NCI-H460 (cell line): ENCODE data around the gene ADAM19. TPM values are rescaled to one million over a fixed set of nuclear protein-coding genes. Genes with fewer than 3 reads are reported as not detected.

Experiments used
- DNase-seq: peaks from one replicate; pipeline ENCODE4 v3.0.0-alpha.2; 2016; ENCODE audit warnings: low read depth; ENCODE audit errors: extremely low read depth
- total RNA-seq: library from RNA; depleted of rRNA; stranded (reverse); fragments of >200 nt; shearing (Covaris generic); gene quantifications from 2 replicates; pipeline ENCODE4 v1.2.3, GENCODE V29; 2014

ADAM19 gene
- total RNA-seq, 1 experiment from 2014 or later, result 7.7 TPM

- DNase-seq, result no peak
Observed at GRCh38 chr5:157545610-157546310, 29.8 kb downstream of the ADAM19 start.

DNA sequence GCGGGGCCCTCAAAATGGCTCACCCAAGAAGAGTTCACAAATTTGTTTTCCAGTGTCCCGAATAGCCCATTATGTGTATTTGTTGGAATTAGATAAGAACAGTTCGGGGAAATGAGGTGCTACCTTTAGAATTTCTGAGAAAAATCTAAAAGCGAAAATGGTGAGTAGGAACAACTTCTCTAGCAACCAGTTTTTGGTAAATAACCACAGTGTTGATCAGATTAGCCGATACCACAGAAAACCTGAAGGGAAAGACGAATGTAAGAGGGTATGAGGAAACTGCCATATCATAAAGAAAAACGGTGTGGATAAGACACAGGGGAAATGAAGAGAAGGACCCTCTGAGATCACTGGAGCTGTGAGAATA lies 31.0 kb downstream of the ADAM19 start:
- DNase-seq, result no peak

- no peak for DNase-seq
Observed at GRCh38 chr5:157543825-157544622, 31.6 kb downstream of the ADAM19 start.

- no peak for DNase-seq
Observed at GRCh38 chr5:157542282-157543000, 33.1 kb downstream of the ADAM19 start.

- DNase-seq, result no peak
Observed at GRCh38 chr5:157541447-157542118, 34.0 kb downstream of the ADAM19 start.

GRCh38 chr5:157540707-157541446 lies 34.7 kb downstream of the ADAM19 start:
- no peak for DNase-seq

DNA sequence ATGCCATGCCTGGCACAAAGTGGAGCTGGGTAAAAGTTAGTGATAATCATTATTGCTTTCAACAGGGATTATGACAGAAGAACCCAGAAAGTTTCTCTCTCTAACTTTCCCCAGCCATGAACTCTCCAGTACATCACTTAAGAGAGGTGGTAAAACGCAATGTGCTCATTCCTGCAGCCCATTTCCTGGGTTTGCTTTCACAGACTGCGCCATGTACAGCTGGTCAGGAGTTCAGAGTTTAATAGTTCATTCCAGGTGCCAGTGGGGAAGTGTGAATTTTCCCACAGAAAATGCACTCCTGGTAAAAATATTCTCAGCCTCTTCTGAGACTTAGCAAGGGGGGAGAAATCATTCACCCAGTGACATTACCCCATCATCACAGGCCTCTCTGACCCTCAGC lies 35.5 kb downstream of the ADAM19 start:
- DNase-seq, result no peak

GRCh38 chr5:157539503-157540022 lies 36.0 kb downstream of the ADAM19 start:
- no peak for DNase-seq

DNA sequence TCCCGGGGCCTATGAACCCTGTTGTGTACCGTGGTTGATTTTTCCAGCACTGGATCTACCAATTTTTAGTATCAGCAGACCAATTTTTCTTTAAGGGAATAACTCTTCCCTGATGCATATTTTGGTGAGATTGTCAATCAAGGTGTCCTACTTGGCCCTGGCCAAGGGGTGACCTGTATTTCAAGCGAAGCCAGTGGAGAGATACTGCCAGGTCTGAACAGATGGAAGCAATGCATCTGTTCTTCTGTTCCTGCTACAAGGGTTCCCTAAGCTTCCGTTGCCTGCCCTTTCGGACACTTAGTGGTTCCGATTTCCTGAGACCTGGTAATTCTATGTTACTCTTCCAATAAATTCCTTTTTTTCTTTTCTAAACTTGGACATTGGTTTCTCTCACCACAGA lies 37.3 kb downstream of the ADAM19 start:
- no peak for DNase-seq

DNA sequence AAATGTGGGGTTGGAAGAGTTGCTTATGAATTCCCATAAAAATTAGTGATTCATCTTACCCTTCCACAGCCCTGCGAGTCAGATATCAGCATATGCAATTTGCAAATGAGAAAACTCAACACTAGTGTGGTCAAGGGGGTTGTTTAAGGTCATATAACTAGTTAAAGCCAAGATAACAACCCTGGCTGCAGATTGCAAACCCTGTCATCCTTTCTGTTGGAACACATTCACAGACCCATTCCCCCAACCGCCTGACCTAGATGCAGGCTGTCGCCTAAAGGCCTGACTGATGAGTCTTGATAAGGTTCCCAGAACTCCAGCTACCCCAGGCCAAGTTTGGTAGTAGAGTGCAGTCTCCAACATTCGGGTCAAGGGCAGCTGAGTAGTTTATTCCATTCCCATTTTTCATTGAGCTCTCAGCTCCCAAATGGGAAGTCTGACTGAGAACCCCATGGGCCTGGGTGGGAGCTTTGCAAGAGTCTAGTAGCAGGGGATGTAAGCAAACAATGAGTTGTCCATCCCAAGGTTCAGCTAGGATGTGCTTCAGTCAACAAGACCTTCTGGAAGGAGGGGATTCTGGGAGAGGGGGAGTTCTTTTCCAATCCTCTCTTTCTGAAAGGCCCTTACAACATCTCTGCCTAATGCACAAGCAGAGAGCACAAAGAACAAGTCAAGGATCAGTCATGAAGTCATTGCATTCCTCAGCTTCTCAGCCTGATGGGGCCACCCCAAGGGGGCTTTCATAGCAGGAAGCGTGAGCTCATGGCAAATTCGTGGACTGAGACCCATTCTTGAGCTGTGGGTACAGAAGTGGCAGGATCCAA lies 40.3 kb downstream of the ADAM19 start:
- no peak for DNase-seq

DNA sequence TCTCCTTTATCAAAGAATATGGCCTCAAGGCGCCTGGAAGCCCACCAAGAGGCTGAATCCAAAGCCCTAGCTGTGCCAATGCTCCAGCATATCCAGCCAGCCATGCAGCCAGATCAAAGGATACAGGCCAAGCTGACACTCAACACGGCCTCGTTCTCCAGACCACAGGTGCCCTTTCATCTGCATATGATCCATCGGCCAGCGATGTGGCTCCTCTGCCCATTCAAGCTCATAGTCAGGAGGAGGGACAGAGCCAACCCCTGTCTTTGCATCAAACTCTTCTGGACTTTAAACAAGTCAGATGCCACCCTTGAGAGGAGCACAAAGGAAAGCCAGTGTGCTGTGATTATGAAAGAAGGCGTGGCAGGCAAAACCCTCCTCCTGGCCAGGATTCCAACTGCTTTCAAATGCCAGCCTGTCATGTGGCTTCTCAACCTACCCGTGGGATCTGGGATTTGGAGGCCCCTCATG lies 42.5 kb downstream of the ADAM19 start:
- DNase-seq, result no peak

DNA sequence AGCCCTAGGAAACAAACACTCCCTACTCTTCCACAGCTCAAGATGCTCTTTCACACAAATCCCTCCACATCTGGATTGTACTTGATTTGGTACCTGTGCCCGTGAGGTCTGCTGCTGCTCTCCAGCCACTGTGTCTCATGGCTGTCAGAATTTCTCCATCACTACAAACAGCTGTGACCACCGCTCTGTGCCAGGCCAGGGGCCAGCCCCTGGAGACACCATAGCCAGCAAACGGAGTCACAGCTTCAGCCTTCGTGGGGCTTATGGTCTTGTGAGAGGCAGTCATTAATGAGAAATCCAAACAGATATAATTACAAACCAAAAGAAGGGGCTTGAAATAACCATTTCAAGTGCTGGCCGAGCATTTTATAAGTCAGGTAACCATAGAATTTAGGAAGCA lies 43.6 kb downstream of the ADAM19 start:
- no peak for DNase-seq

- DNase-seq, result no peak
Observed at GRCh38 chr5:157530226-157530972, 45.2 kb downstream of the ADAM19 start.

GRCh38 chr5:157529002-157529401 lies 46.6 kb downstream of the ADAM19 start:
- no peak for DNase-seq

- no peak for DNase-seq
Observed at GRCh38 chr5:157528036-157528632, 47.4 kb downstream of the ADAM19 start.

- DNase-seq, result no peak
Observed at GRCh38 chr5:157524887-157525286, 50.7 kb downstream of the ADAM19 start.

GRCh38 chr5:157523976-157524375 lies 51.6 kb downstream of the ADAM19 start:
- DNase-seq, result no peak

- no peak for DNase-seq
Observed at GRCh38 chr5:157521704-157522029, 53.9 kb downstream of the ADAM19 start.
